CD14-positive monocyte (primary cell): ENCODE measurements around the gene PLAAT4. TPM values are rescaled to one million over a fixed set of nuclear protein-coding genes. Genes with fewer than 3 reads are reported as not detected.

Source experiments
- DNase-seq, 3 donors: peaks; one replicate each; pipeline ENCODE4 v3.0.0-alpha.2; 2011 to 2022
- H2AFZ ChIP-seq: 2 replicates; pipeline ENCODE4 v1.6.0; 2012; ENCODE audit warnings: mild to moderate bottlenecking, low read depth, low read length, inconsistent platforms; ENCODE audit not compliant: insufficient read depth, poor library complexity, severe bottlenecking
- H3K27ac ChIP-seq, 2 donors: 1 replicate in 1 of 2; 2 replicates in 1 of 2; pipeline ENCODE4 v1.5.1; 2012 to 2013; ENCODE audit warnings: low read length in 2 of 2, control low read depth in 1 of 2, inconsistent platforms in 1 of 2, low read depth in 1 of 2, mild to moderate bottlenecking in 1 of 2
- H3K27me3 ChIP-seq, 2 donors: one replicate each; pipeline versions ENCODE4 v1.6.0 to v1.6.1; 2011 to 2013; ENCODE audit warnings: low read length in 2 of 2; ENCODE audit not compliant: control insufficient read depth in 2 of 2, insufficient read depth in 2 of 2
- H3K36me3 ChIP-seq, 2 donors: replicated peaks in 1 of 2; 1 replicate in 1 of 2; 2 replicates in 1 of 2; pipeline versions ENCODE4 v1.5.1 to v1.6.1; 2012 to 2013; ENCODE audit warnings: low read length in 2 of 2, control low read depth in 1 of 2, inconsistent platforms in 1 of 2, mild to moderate bottlenecking in 1 of 2; ENCODE audit not compliant: insufficient read depth in 2 of 2, control insufficient read depth in 1 of 2
- H3K4me1 ChIP-seq, 2 donors: 1 replicate in 1 of 2; 2 replicates in 1 of 2; pipeline versions ENCODE4 v1.5.1 to v1.6.1; 2012 to 2013; ENCODE audit warnings: low read length in 2 of 2, control low read depth in 1 of 2, inconsistent platforms in 1 of 2, mild to moderate bottlenecking in 1 of 2, moderate library complexity in 1 of 2; ENCODE audit not compliant: insufficient read depth in 2 of 2, control insufficient read depth in 1 of 2
- H3K4me2 ChIP-seq: replicated peaks from 2 replicates; pipeline ENCODE3; 2012; ENCODE audit warnings: low read length, moderate library complexity, mild to moderate bottlenecking; ENCODE audit not compliant: poor library complexity, severe bottlenecking; ENCODE audit errors: extremely low read depth
- H3K4me3 ChIP-seq, 3 experiments: fragments of 200-600 bp in 1 of 3; sonication (generic) in 1 of 3; replicated peaks in 1 of 3; 1 replicate in 2 of 3; 2 replicates in 1 of 3; pipeline ENCODE4 v1.5.1; 2011 to 2013; ENCODE audit warnings: low read length in 3 of 3, mild to moderate bottlenecking in 3 of 3, control low read depth in 2 of 3, low read depth in 2 of 3, inconsistent platforms in 1 of 3, moderate library complexity in 1 of 3
- H3K79me2 ChIP-seq: 2 replicates; pipeline ENCODE4 v1.6.0; 2012; ENCODE audit warnings: mild to moderate bottlenecking, control low read depth, inconsistent platforms, low read length, moderate library complexity; ENCODE audit not compliant: insufficient read depth
- H3K9ac ChIP-seq: 2 replicates; pipeline ENCODE4 v1.6.0; 2017; ENCODE audit warnings: low read length, mild to moderate bottlenecking; ENCODE audit not compliant: insufficient read depth, poor library complexity, severe bottlenecking
- H3K9me3 ChIP-seq, 2 donors: replicated peaks in 1 of 2; 1 replicate in 1 of 2; 2 replicates in 1 of 2; pipeline versions ENCODE4 v1.5.1 to v1.6.1; 2012 to 2013; ENCODE audit warnings: low read length in 2 of 2, control low read depth in 1 of 2; ENCODE audit not compliant: control insufficient read depth in 1 of 2, insufficient read depth in 1 of 2
- H4K20me1 ChIP-seq: 2 replicates; pipeline ENCODE4 v1.6.0; 2012; ENCODE audit warnings: mild to moderate bottlenecking, low read length, control low read depth, moderate library complexity; ENCODE audit not compliant: insufficient read depth
- H3K27ac Mint-ChIP-seq, 7 donors: one replicate each; pipeline ENCODE4 v1.8.0; 2020; ENCODE audit warnings: mild to moderate bottlenecking in 7 of 7, mixed read lengths in 7 of 7, moderate library complexity in 6 of 7, inconsistent platforms in 2 of 7
- H3K27me3 Mint-ChIP-seq, 3 donors: one replicate each; pipeline ENCODE4 v1.8.0; 2021 to 2022; ENCODE audit warnings: low read depth in 3 of 3, mild to moderate bottlenecking in 3 of 3, mixed read lengths in 3 of 3, moderate library complexity in 3 of 3, inconsistent platforms in 1 of 3
- H3K36me3 Mint-ChIP-seq, 2 donors: one replicate each; pipeline ENCODE4 v1.8.0; 2020; ENCODE audit warnings: mixed read lengths in 2 of 2, inconsistent platforms in 1 of 2, mild to moderate bottlenecking in 1 of 2
- H3K4me1 Mint-ChIP-seq: one replicate; pipeline ENCODE4 v1.8.0; 2020; ENCODE audit warnings: mild to moderate bottlenecking, mixed read lengths
- H3K4me3 Mint-ChIP-seq, 2 donors: one replicate each; pipeline ENCODE4 v1.8.0; 2020; ENCODE audit warnings: mild to moderate bottlenecking in 2 of 2, mixed read lengths in 2 of 2, moderate library complexity in 1 of 2
- H3K9me3 Mint-ChIP-seq, 7 donors: one replicate each; pipeline ENCODE4 v1.8.0; 2020 to 2022; ENCODE audit warnings: mixed read lengths in 7 of 7, mild to moderate bottlenecking in 6 of 7, moderate library complexity in 6 of 7, inconsistent platforms in 2 of 7
- CTCF ChIP-seq: fragments of 200-600 bp; IDR thresholded peaks from one replicate; pipeline ENCODE4 v1.8.0; 2022; ENCODE audit warnings: antibody characterized with exemption, mild to moderate bottlenecking
- WGBS: methylation state at CpG from one replicate; pipeline ENCODE4 v1.1.5; 2013; ENCODE audit warnings: missing lambda C conversion rate; ENCODE audit not compliant: insufficient coverage; 5-methylcytosine and 5-hydroxymethylcytosine counted together
- intact Hi-C, 2 donors: fragments of 100-400 bp; cut with micrococcal nuclease; formaldehyde crosslinking; loops; one replicate each; pipeline versions ENCODE4 v1.15.0 to v1.15.1; 2023
- polyA plus RNA-seq, 3 donors: library from polyadenylated mRNA; depleted of rRNA in 1 of 3; unstranded in 2 of 3; stranded (reverse) in 1 of 3; fragments of 300-500 nt in 2 of 3; fragments of >200 nt in 1 of 3; fragmentation: Illumina TruSeq in 2 of 3; gene quantifications; 1 replicate in 2 of 3; 2 replicates in 1 of 3; pipeline ENCODE4 v1.2.3, GENCODE V29; 2012 to 2021

PLAAT4 gene
- polyA plus RNA-seq, 3 donors: 55.2 to 119 (median 101) TPM

- no CpG with 5 or more reads among the region's 3 CpGs for WGBS
- no peak for TF ChIP-seq CTCF
- no peaks in the 10 kb centered on the region for H4K20me1 ChIP-seq
- H3K4me1 ChIP-seq: no peaks in the 10 kb centered on the region
- no peaks in the 10 kb centered on the region for H3K27me3 ChIP-seq
- H3K4me3 ChIP-seq: no peak overlapping the region
- no peak overlapping the region for H3K4me3 Mint-ChIP-seq
- H3K27ac ChIP-seq: no peak overlapping the region
- intact Hi-C loops: no loop called here
- peaks cover 0 to 4% (median 0%) of the 10 kb centered on the region in 7 donors for H3K9me3 Mint-ChIP-seq
- no peaks in the 10 kb centered on the region for H3K9me3 ChIP-seq
- H3K27ac Mint-ChIP-seq: no peak overlapping the region
- no peaks in the 10 kb centered on the region for H3K36me3 ChIP-seq
- peaks cover 5% of the 10 kb centered on the region for H3K4me1 Mint-ChIP-seq
- no peaks in the 10 kb centered on the region for H3K79me2 ChIP-seq
- H2AFZ ChIP-seq: no peak overlapping the region
- no peak for DNase-seq
- H3K27me3 Mint-ChIP-seq: peaks cover 2 to 4% (median 3%) of the 10 kb centered on the region in 3 donors
- no peak overlapping the region for H3K9ac ChIP-seq
- peaks cover 0 to 56% of the 10 kb centered on the region in 2 donors for H3K36me3 Mint-ChIP-seq
- H3K4me2 ChIP-seq: no peak overlapping the region
Measured at GRCh38 chr11:63589000-63589399, 52.4 kb downstream of the PLAAT4 start.

- Histone ChIP-seq H3K4me1 (no peaks in the 10 kb centered on the region), H3K27me3 (no peaks in the 10 kb centered on the region), H3K79me2 (no peaks in the 10 kb centered on the region), H3K9me3 (no peaks in the 10 kb centered on the region), H3K9ac (no peak overlapping the region), H3K36me3 (no peaks in the 10 kb centered on the region), H3K4me2 (no peak overlapping the region), H3K4me3 (no peak overlapping the region), H2AFZ (no peak overlapping the region), H4K20me1 (no peaks in the 10 kb centered on the region), H3K27ac (no peak overlapping the region)
- no peak for TF ChIP-seq CTCF
- Mint-ChIP-seq H3K36me3 (peaks cover 0 to 52% of the 10 kb centered on the region in 2 donors), H3K4me3 (no peak overlapping the region), H3K27ac (peak overlapping the region in 2 of 7 donors; percentile 7 to 47), H3K27me3 (peaks cover 2 to 4% (median 3%) of the 10 kb centered on the region in 3 donors), H3K4me1 (peaks cover 8% of the 10 kb centered on the region), H3K9me3 (peaks cover 0 to 4% (median 0%) of the 10 kb centered on the region in 7 donors)
- DNase-seq: no peak
- intact Hi-C loops: no loop called here
- 96% methylated on average over 16 of the region's 18 CpGs for WGBS
Measured at GRCh38 chr11:63590024-63590788, 53.6 kb downstream of the PLAAT4 start.
